ENCODE results near the gene BMPR1A.
A peak's percentile ranks its signal among the peaks of the same experiment; 100 is the strongest.

The BMPR1A gene

DNA sequence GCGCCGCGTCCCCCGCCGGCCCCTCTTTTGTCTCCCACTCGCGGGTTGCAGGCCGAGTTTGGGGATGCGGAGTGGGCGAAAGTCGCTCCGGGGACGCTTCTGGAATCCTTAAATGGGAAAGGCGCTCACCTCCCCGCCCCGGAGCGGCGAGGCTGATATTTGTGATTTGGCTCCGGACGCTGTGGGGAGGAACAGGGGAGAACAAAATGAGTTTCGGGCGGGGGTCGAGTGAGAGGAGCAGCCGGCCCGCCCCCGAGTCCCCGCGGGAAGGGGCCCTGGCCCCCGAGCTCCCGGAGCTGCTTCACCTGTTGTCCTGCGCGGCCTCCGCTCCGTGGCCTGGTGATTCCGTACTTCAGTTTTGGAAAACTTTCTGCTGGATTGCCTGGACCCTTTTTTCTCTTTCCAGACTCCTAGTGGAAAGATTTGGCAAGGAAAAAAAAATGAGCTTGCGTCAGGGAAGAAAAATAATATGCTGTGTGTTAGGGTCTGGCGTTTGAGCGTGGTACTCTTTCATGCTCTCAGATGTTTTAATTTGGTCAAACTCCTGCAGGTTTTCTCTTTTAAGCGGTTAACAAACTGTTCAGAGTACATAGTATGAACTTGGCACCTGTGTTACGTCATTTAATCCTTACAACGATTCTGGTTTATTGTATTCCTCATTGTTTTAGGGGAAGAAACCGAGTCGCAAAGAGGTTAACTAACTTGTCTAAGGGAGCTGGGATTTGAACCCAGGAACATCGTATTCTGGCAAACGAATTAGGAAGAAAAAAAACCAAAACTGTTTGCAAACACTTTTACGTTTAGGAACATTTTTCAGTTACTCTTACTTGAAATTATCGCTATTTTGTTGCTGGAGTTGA is 924 bp downstream of the BMPR1A start:
- peaks cover 17% of the 10 kb centered on the region for H3K79me1 ChIP-seq (ENCODE audit: low read length)
- H3K23ac ChIP-seq (ENCODE audit: low read length) = no peak overlapping the region
- peak overlapping the region; percentile 99 for H3K27ac ChIP-seq (ENCODE audit: low read depth, low read length)
- H3K14ac ChIP-seq (ENCODE audit: low read length) = peak overlapping the region; percentile 99
- peaks cover 20% of the 10 kb centered on the region for H3K79me2 ChIP-seq (ENCODE audit: control insufficient read depth, insufficient read depth, low read length, poor library complexity)
- H2BK12ac ChIP-seq (ENCODE audit: low read length) = peak overlapping the region; percentile 82
- H4K91ac ChIP-seq (ENCODE audit: low read depth, low read length) = peak overlapping the region; percentile 100
- peak overlapping the region; percentile 99 for H2BK5ac ChIP-seq (ENCODE audit: low read depth, low read length, poor library complexity)
- peak in 1 of 2 donors; percentile 72 for DNase-seq
- H2AFZ ChIP-seq (ENCODE audit: insufficient read depth, low read length, poor library complexity) = peak overlapping the region; percentile 92
- H3K4me2 ChIP-seq (ENCODE audit: low read length) = peak overlapping the region; percentile 67
- H4K12ac ChIP-seq (ENCODE audit: low read depth, low read length) = peak overlapping the region; percentile 97
- peaks cover 4 to 8% of the 10 kb centered on the region in 2 experiments for H3K4me1 ChIP-seq (ENCODE audit: control insufficient read depth in 1 of 2, insufficient read depth in 2 of 2, low read length in 2 of 2)
- no CpG with 5 or more reads among the region's 47 CpGs for WGBS (ENCODE audit: extremely low coverage, insufficient coverage, insufficient read length)
- H2AK5ac ChIP-seq (ENCODE audit: low read length) = peak overlapping the region; percentile 98
- H3K36me3 ChIP-seq (ENCODE audit: control insufficient read depth in 1 of 2, insufficient read depth in 2 of 2, low read length in 2 of 2) = no peaks in the 10 kb centered on the region
- peak overlapping the region; percentile 98 for H4K8ac ChIP-seq (ENCODE audit: low read depth, low read length)
- H3K18ac ChIP-seq (ENCODE audit: low read length) = peak overlapping the region; percentile 100
- H3K27me3 ChIP-seq (ENCODE audit: insufficient read depth, low read length) = no peaks in the 10 kb centered on the region
- peak overlapping the region; percentile 95 for H3K9ac ChIP-seq (ENCODE audit: low read length)
- H3K9me3 ChIP-seq (ENCODE audit: insufficient read depth, low read depth, low read length) = peaks cover 2% of the 10 kb centered on the region
- peak overlapping the region; percentile 100 for H3K4ac ChIP-seq (ENCODE audit: low read depth, low read length)
- peak overlapping the region; percentile 100 for H2BK120ac ChIP-seq (ENCODE audit: insufficient read depth, low read length, poor library complexity)
- H3K4me3 ChIP-seq (ENCODE audit: low read depth, low read length) = peak overlapping the region; percentile 95

DNA sequence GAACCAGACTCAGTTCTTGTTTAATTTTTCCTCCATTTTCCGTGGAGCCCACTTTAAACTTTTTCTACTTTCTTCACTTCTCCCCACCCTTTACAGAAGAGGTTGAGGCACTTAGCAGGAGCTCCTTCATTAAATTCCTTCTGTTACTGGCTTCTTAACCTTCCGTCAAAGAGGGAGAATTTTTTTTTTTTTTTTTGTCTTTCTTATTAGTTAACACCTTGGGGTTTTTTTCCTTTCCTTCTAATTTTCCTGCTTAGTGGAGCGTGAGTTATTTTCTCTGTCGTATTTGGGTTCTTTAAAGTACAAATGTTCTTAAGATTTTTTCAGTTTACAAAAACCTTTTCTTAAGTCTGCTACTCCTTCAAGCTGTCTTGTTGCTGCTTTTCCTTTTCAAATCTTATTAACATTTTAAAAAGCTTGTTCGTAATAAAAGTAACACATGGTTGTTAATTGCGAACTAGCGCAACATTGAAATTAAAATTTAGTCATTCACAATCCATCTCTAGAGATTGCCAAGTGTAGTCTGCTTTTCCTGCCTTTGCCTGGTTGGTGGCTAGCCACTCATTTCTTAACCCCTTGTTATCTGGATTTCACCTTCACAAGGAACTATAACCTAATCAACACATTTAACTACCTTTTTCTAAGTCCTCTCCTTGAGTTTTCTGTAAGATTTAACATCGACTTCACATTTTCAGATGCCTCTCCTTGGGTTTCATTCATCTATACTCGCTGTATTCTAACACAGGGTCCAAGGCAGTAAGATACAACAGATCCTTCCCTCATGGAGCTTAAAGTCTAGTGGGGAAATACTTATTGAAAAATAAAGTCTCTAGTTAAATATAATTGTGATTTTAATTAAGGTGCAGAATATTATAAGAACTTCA is 2.0 kb downstream of the BMPR1A start:
- no peak overlapping the region for H2AFZ ChIP-seq (ENCODE audit: insufficient read depth, low read length, poor library complexity)
- peaks cover 0 to 2% of the 10 kb centered on the region in 2 experiments for H3K36me3 ChIP-seq (ENCODE audit: control insufficient read depth in 1 of 2, insufficient read depth in 2 of 2, low read length in 2 of 2)
- no peak overlapping the region for H2BK5ac ChIP-seq (ENCODE audit: low read depth, low read length, poor library complexity)
- H4K8ac ChIP-seq (ENCODE audit: low read depth, low read length) = no peak overlapping the region
- peak overlapping the region; percentile 64 for H3K4me2 ChIP-seq (ENCODE audit: low read length)
- H2AK5ac ChIP-seq (ENCODE audit: low read length) = no peak overlapping the region
- DNase-seq = no peak
- H3K27ac ChIP-seq (ENCODE audit: low read depth, low read length) = no peak overlapping the region
- H3K79me1 ChIP-seq (ENCODE audit: low read length) = peaks cover 17% of the 10 kb centered on the region
- no peaks in the 10 kb centered on the region for H3K27me3 ChIP-seq (ENCODE audit: insufficient read depth, low read length)
- peaks cover 22% of the 10 kb centered on the region for H3K79me2 ChIP-seq (ENCODE audit: control insufficient read depth, insufficient read depth, low read length, poor library complexity)
- peaks cover 2% of the 10 kb centered on the region for H3K9me3 ChIP-seq (ENCODE audit: insufficient read depth, low read depth, low read length)
- no peak overlapping the region for H3K4me3 ChIP-seq (ENCODE audit: low read depth, low read length)
- H2BK12ac ChIP-seq (ENCODE audit: low read length) = no peak overlapping the region
- H2BK120ac ChIP-seq (ENCODE audit: insufficient read depth, low read length, poor library complexity) = no peak overlapping the region
- H3K9ac ChIP-seq (ENCODE audit: low read length) = no peak overlapping the region
- H3K4ac ChIP-seq (ENCODE audit: low read depth, low read length) = peak overlapping the region; percentile 86
- H3K4me1 ChIP-seq (ENCODE audit: control insufficient read depth in 1 of 2, insufficient read depth in 2 of 2, low read length in 2 of 2) = peaks cover 6 to 8% of the 10 kb centered on the region in 2 experiments
- no peak overlapping the region for H3K23ac ChIP-seq (ENCODE audit: low read length)
- no peak overlapping the region for H4K91ac ChIP-seq (ENCODE audit: low read depth, low read length)
- H3K18ac ChIP-seq (ENCODE audit: low read length) = no peak overlapping the region
- H4K12ac ChIP-seq (ENCODE audit: low read depth, low read length) = no peak overlapping the region
- H3K14ac ChIP-seq (ENCODE audit: low read length) = no peak overlapping the region
- no CpG with 5 or more reads among the region's 9 CpGs for whole genome bisulfite sequencing (ENCODE audit: extremely low coverage, insufficient coverage, insufficient read length)

GRCh38 chr10:86759073-86759672 is 2.8 kb downstream of the BMPR1A start:
- H2BK5ac ChIP-seq (ENCODE audit: low read depth, low read length, poor library complexity) = no peak overlapping the region
- no peaks in the 10 kb centered on the region for H3K9me3 ChIP-seq (ENCODE audit: insufficient read depth, low read depth, low read length)
- H3K14ac ChIP-seq (ENCODE audit: low read length) = no peak overlapping the region
- H3K79me2 ChIP-seq (ENCODE audit: control insufficient read depth, insufficient read depth, low read length, poor library complexity) = peaks cover 22% of the 10 kb centered on the region
- no peak overlapping the region for H2BK120ac ChIP-seq (ENCODE audit: insufficient read depth, low read length, poor library complexity)
- H2AK5ac ChIP-seq (ENCODE audit: low read length) = no peak overlapping the region
- H4K8ac ChIP-seq (ENCODE audit: low read depth, low read length) = no peak overlapping the region
- no peak overlapping the region for H3K18ac ChIP-seq (ENCODE audit: low read length)
- no peak overlapping the region for H3K4me3 ChIP-seq (ENCODE audit: low read depth, low read length)
- no peak overlapping the region for H3K23ac ChIP-seq (ENCODE audit: low read length)
- no peak overlapping the region for H4K12ac ChIP-seq (ENCODE audit: low read depth, low read length)
- no CpG with 5 or more reads among the region's 3 CpGs for WGBS (ENCODE audit: extremely low coverage, insufficient coverage, insufficient read length)
- H4K91ac ChIP-seq (ENCODE audit: low read depth, low read length) = no peak overlapping the region
- H3K4me2 ChIP-seq (ENCODE audit: low read length) = peak overlapping the region; percentile 64
- H3K4ac ChIP-seq (ENCODE audit: low read depth, low read length) = peak overlapping the region; percentile 86
- peaks cover 0 to 2% of the 10 kb centered on the region in 2 experiments for H3K36me3 ChIP-seq (ENCODE audit: control insufficient read depth in 1 of 2, insufficient read depth in 2 of 2, low read length in 2 of 2)
- peaks cover 17% of the 10 kb centered on the region for H3K79me1 ChIP-seq (ENCODE audit: low read length)
- no peaks in the 10 kb centered on the region for H3K27me3 ChIP-seq (ENCODE audit: insufficient read depth, low read length)
- no peak overlapping the region for H3K9ac ChIP-seq (ENCODE audit: low read length)
- H2BK12ac ChIP-seq (ENCODE audit: low read length) = no peak overlapping the region
- H3K27ac ChIP-seq (ENCODE audit: low read depth, low read length) = no peak overlapping the region
- H3K4me1 ChIP-seq (ENCODE audit: control insufficient read depth in 1 of 2, insufficient read depth in 2 of 2, low read length in 2 of 2) = peaks cover 3 to 5% of the 10 kb centered on the region in 2 experiments
- no peak for DNase-seq
- no peak overlapping the region for H2AFZ ChIP-seq (ENCODE audit: insufficient read depth, low read length, poor library complexity)

DNA sequence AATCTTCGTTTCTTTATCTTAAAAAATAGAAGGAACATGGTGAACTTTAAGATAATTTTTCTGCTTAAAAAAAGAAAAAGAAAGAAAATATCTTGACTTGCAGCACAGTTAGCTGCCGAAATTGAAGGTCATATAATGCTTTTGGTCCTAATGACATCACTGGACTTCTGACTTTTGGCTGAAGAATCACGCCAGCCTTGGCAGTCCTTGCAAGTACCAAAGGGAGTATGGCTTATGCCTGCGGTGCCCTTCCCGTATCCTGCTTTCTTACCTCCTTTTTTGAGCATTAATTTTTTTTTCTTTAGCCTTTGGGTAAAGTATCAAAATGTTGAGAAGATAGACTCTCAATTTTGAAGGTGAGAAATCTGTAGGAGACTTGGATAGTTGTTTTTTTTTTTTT is 7.0 kb downstream of the BMPR1A start:
- no CpG with 5 or more reads among the region's 5 CpGs for WGBS (ENCODE audit: extremely low coverage, insufficient coverage, insufficient read length)
- H3K79me2 ChIP-seq (ENCODE audit: control insufficient read depth, insufficient read depth, low read length, poor library complexity) = peaks cover 6% of the 10 kb centered on the region
- no peak for DNase-seq

More for the DNA sequence above, 7.0 kb downstream of the BMPR1A start:
- Histone ChIP-seq H4K12ac (ENCODE audit: low read depth, low read length) (no peak overlapping the region), H3K4ac (ENCODE audit: low read depth, low read length) (peak overlapping the region; percentile 49), H2BK120ac (ENCODE audit: insufficient read depth, low read length, poor library complexity) (no peak overlapping the region), H3K79me1 (ENCODE audit: low read length) (no peaks in the 10 kb centered on the region), H4K91ac (ENCODE audit: low read depth, low read length) (no peak overlapping the region), H3K14ac (ENCODE audit: low read length) (no peak overlapping the region), H2BK5ac (ENCODE audit: low read depth, low read length, poor library complexity) (no peak overlapping the region), H3K9ac (ENCODE audit: low read length) (no peak overlapping the region), H3K27me3 (ENCODE audit: insufficient read depth, low read length) (no peaks in the 10 kb centered on the region), H3K18ac (ENCODE audit: low read length) (no peak overlapping the region), H3K27ac (ENCODE audit: low read depth, low read length) (no peak overlapping the region), H3K23ac (ENCODE audit: low read length) (no peak overlapping the region), H3K4me3 (ENCODE audit: low read depth, low read length) (no peak overlapping the region), H3K4me1 (ENCODE audit: control insufficient read depth in 1 of 2, insufficient read depth in 2 of 2, low read length in 2 of 2) (peaks cover 3 to 5% of the 10 kb centered on the region in 2 experiments), H4K8ac (ENCODE audit: low read depth, low read length) (no peak overlapping the region), H2BK12ac (ENCODE audit: low read length) (no peak overlapping the region), H3K36me3 (ENCODE audit: control insufficient read depth in 1 of 2, insufficient read depth in 2 of 2, low read length in 2 of 2) (peaks cover 0 to 2% of the 10 kb centered on the region in 2 experiments), H3K9me3 (ENCODE audit: insufficient read depth, low read depth, low read length) (no peaks in the 10 kb centered on the region), H2AK5ac (ENCODE audit: low read length) (no peak overlapping the region), H3K4me2 (ENCODE audit: low read length) (no peak overlapping the region), H2AFZ (ENCODE audit: insufficient read depth, low read length, poor library complexity) (no peak overlapping the region)

Data from trophoblast cell (in vitro differentiated cells and primary cell).